A673 (cell line): ENCODE results near the gene C2. TPM values are rescaled to one million over a fixed set of nuclear protein-coding genes. Genes with fewer than 3 reads are reported as not detected.
A peak's percentile ranks its signal among the peaks of the same experiment; 100 is the strongest.

Source experiments
- BruUV-seq: library from RNA; stranded (reverse); fragments of 400-500 nt; replicated peaks from 2 replicates; lab custom pipeline; 2021; lab: Mats Ljungman, UMichigan
- CTCF ChIA-PET: fragments of 300-600 bp; sonication (Branson Sonifier 250); formaldehyde crosslinking; loops from one replicate; lab custom pipeline; 2022; ENCODE audit warnings: antibody characterized with exemption; lab: Charles Lee
- POLR2A ChIA-PET: fragments of 300-600 bp; sonication (Branson Sonifier 250); formaldehyde crosslinking; loops from one replicate; lab custom pipeline; 2022; ENCODE audit warnings: antibody characterized with exemption; ENCODE audit not compliant: low non-redundant PET; lab: Charles Lee
- DNase-seq: peaks from one replicate; pipeline ENCODE4 v3.0.0-alpha.2; 2015; ENCODE audit warnings: low spot score
- H3K27ac ChIP-seq: fragments of 200-600 bp; sonication (generic); 2 replicates; pipeline ENCODE4 v1.5.1; 2016; ENCODE audit warnings: mixed run types, low read depth, mild to moderate bottlenecking, mixed read lengths, antibody characterized with exemption, low read length; ENCODE audit not compliant: poor library complexity, severe bottlenecking
- H3K27me3 ChIP-seq: fragments of 200-600 bp; sonication (generic); replicated peaks from 2 replicates; pipeline ENCODE4 v1.6.1; 2017; ENCODE audit warnings: mixed run types, low read depth, mild to moderate bottlenecking, mixed read lengths, antibody characterized with exemption, low read length; ENCODE audit not compliant: insufficient read depth, poor library complexity
- H3K36me3 ChIP-seq: fragments of 200-600 bp; sonication (generic); 2 replicates; pipeline ENCODE4 v1.6.1; 2016; ENCODE audit warnings: mixed run types, mild to moderate bottlenecking, mixed read lengths, antibody characterized with exemption, low read length; ENCODE audit not compliant: insufficient read depth, poor library complexity, severe bottlenecking
- H3K4me1 ChIP-seq: fragments of 200-600 bp; sonication (generic); 2 replicates; pipeline ENCODE4 v1.6.1; 2017; ENCODE audit warnings: mixed run types, mild to moderate bottlenecking, mixed read lengths, antibody characterized with exemption, low read length; ENCODE audit not compliant: insufficient read depth, poor library complexity, severe bottlenecking
- H3K4me3 ChIP-seq: fragments of 200-600 bp; sonication (generic); 2 replicates; pipeline ENCODE4 v1.5.1; 2016; ENCODE audit warnings: low read depth, mixed run types, mild to moderate bottlenecking, mixed read lengths, low read length; ENCODE audit not compliant: poor library complexity, severe bottlenecking
- H3K9me3 ChIP-seq: fragments of 200-600 bp; sonication (generic); 2 replicates; pipeline ENCODE4 v1.6.1; 2016; ENCODE audit warnings: mixed run types, low read depth, mild to moderate bottlenecking, mixed read lengths, antibody characterized with exemption, low read length; ENCODE audit not compliant: poor library complexity, severe bottlenecking
- CTCF ChIP-seq: fragments of 300-800, 200-600 bp; sonication (generic); conservative IDR thresholded peaks from 2 replicates; pipeline ENCODE4 v1.5.1; 2017; ENCODE audit warnings: low read depth, mild to moderate bottlenecking, antibody characterized with exemption, low read length, moderate library complexity, mixed read lengths
- EZH2 ChIP-seq: fragments of 200-600 bp; sonication (generic); IDR thresholded peaks from 2 replicates; pipeline ENCODE4 v1.6.1; 2017; ENCODE audit warnings: borderline replicate concordance, low read depth, mild to moderate bottlenecking, mixed read lengths, antibody characterized with exemption, low read length; ENCODE audit not compliant: poor library complexity, severe bottlenecking
- intact Hi-C: fragments of 100-400 bp; cut with micrococcal nuclease; formaldehyde crosslinking; loops from one replicate; pipeline ENCODE4 v1.10.0; 2022; ENCODE audit not compliant: unreplicated experiment
- total RNA-seq: library from RNA; stranded (reverse); gene quantifications from 2 replicates; pipeline ENCODE4 v1.2.3, GENCODE V29; 2021

Gene C2
- total RNA-seq, 1 experiment from 2014 or later = 0.56 TPM

- Histone ChIP-seq H3K27me3 (no peaks in the 10 kb centered on the region), H3K27ac (peak overlapping the region; percentile 82), H3K4me1 (peaks cover 28% of the 10 kb centered on the region), H3K36me3 (peaks cover 24% of the 10 kb centered on the region), H3K4me3 (peak overlapping the region; percentile 83), H3K9me3 (no peaks in the 10 kb centered on the region)
- intact Hi-C loops = loop anchor here (2.0 to 10.0 kb wide), 2 partner anchors 36 to 354 kb away; partner anchors contain the start of genes ATP6V1G2, DDX39B, NEU1 and NFKBIL1
- TF ChIP-seq EZH2 (no peak), CTCF (no peak)
- BruUV-seq = no TSS peak
- CTCF ChIA-PET = interaction anchor here (1.0 kb wide), 1 partner anchor 9 kb away, joined by 5 read pairs; no protein-coding TSS in a partner anchor
- POLR2A ChIA-PET = interaction anchor here (0.5 to 0.6 kb wide), 4 partner anchors 11 to 1385 kb away, joined by 4 to 5 read pairs (median 4); partner anchors contain the start of genes GPANK1 and NEU1
- peak; percentile 57 for DNase-seq
Measured at GRCh38 chr6:31898383-31899011, 29.0 kb upstream of the C2 start.

GRCh38 chr6:31899215-31899614, 28.3 kb upstream of the C2 start:
- BruUV-seq = no TSS peak
- intact Hi-C loops = loop anchor here (2.0 to 10.0 kb wide), 2 partner anchors 36 to 354 kb away; partner anchors contain the start of genes ATP6V1G2, DDX39B, NEU1 and NFKBIL1
- POLR2A ChIA-PET = no interaction called here

More at GRCh38 chr6:31899215-31899614, 28.3 kb upstream of the C2 start:
- H3K4me1 ChIP-seq = peaks cover 28% of the 10 kb centered on the region
- DNase-seq = no peak
- peaks cover 20% of the 10 kb centered on the region for H3K36me3 ChIP-seq
- CTCF ChIA-PET = no interaction called here
- no peaks in the 10 kb centered on the region for H3K9me3 ChIP-seq
- H3K4me3 ChIP-seq = no peak overlapping the region
- no peaks in the 10 kb centered on the region for H3K27me3 ChIP-seq
- H3K27ac ChIP-seq = no peak overlapping the region
- TF ChIP-seq EZH2 = no peak
- no peak for TF ChIP-seq CTCF
